NCI-H2227 (cell line): Measurements from ENCODE around the gene BTNL3.
"Not testable (repeated sequence)": the region's sequence is repeated elsewhere in the genome, so short reads cannot be mapped to it uniquely, and the experiment has no call there.

ENCODE experiments used
- DNase-seq: peaks from one replicate; lab custom pipeline; 2025; ENCODE audit not compliant: unreplicated experiment; lab: John Stamatoyannopoulos, UW

The BTNL3 gene

GRCh38 chr5:181045857-181046256 is 57.2 kb downstream of the BTNL3 start:
- not testable (repeated sequence) for DNase-seq

GRCh38 chr5:181047288-181047687 is 58.6 kb downstream of the BTNL3 start:
- no peak for DNase-seq

- no peak for DNase-seq
Measured at GRCh38 chr5:181047921-181048320, 59.3 kb downstream of the BTNL3 start.

GRCh38 chr5:181050016-181050415 is 61.4 kb downstream of the BTNL3 start:
- DNase-seq: no peak

GRCh38 chr5:181051841-181052671 is 63.4 kb downstream of the BTNL3 start:
- no peak for DNase-seq

GRCh38 chr5:181052672-181053487 is 64.2 kb downstream of the BTNL3 start:
- peak; percentile 14 for DNase-seq

GRCh38 chr5:181053488-181054121 is 65.0 kb downstream of the BTNL3 start:
- DNase-seq: no peak

- DNase-seq: no peak
Measured at GRCh38 chr5:181054138-181054537, 65.5 kb downstream of the BTNL3 start.

- no peak for DNase-seq
Measured at GRCh38 chr5:181054871-181055459, 66.3 kb downstream of the BTNL3 start.
